ENCODE measurements around the gene SDHA. TPM values are rescaled to one million over a fixed set of nuclear protein-coding genes. Genes with fewer than 3 reads are reported as not detected.
"Not testable (repeated sequence)": the region's sequence is repeated elsewhere in the genome, so short reads cannot be mapped to it uniquely, and the experiment has no call there.

SDHA gene
- total and polyA plus RNA-seq, 9 of the 15 experiments (the other 6 are each of a cell fraction or from before 2014, with no cell fraction given): 82.9 to 191 (median 130) TPM

DNA sequence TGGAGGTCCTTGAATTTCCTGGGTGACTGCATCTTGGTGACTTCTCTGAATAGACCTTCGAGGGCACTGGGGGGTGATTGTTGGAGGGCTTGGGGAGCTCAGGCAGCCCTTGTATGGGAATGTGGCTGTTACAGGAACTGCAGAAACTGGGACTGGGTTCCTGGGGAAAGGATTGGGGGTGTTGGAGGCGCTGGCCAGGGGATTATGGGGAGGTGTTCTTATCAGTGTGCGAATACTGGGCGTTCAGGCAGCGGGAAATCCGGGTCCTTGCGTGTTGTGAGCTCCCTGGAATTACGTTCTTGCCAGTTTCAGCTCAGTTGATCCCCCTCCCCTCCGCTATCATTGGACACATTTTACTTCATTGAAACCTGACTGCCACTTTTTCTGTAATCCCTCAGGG is 55.0 kb downstream of the SDHA start:
- H2AFZ ChIP-seq (ENCODE audit: low read depth, low read length); CTCF ChIA-PET (ENCODE audit: low intra/inter-chr PET ratio); H4K20me1 ChIP-seq (replicated peaks; ENCODE audit: control insufficient read depth, insufficient read depth, low read length); H3K9me3 ChIP-seq (replicated peaks; ENCODE audit: control insufficient read depth, insufficient read depth, low read depth, low read length); BruUV-seq (replicated peaks); ATAC-seq; H3K27me3 ChIP-seq (ENCODE audit: control insufficient read depth in 2 of 2, insufficient read depth in 2 of 2, low read length in 2 of 2); H3K9me1 ChIP-seq (ENCODE audit: control insufficient read depth, insufficient read depth, low read length); intact Hi-C loops (cut with micrococcal nuclease); FAIRE-seq: not testable (repeated sequence)
- POLR2A ChIA-PET: interaction anchor here (0.6 to 4.9 kb wide), 3 partner anchors 12 to 121 kb away, joined by 3 to 45 read pairs (median 3); no protein-coding TSS in a partner anchor
- Histone ChIP-seq H3K79me2 (ENCODE audit: control insufficient read depth, insufficient read depth, low read length) (peaks cover 53% of the 10 kb centered on the region), H3K4me1 (replicated peaks in 1 of 2; ENCODE audit: control insufficient read depth in 2 of 2, insufficient read depth in 2 of 2, low read length in 2 of 2) (peaks cover 5 to 16% of the 10 kb centered on the region in 2 experiments; a peak in 4 of 5 replicates), H3K9ac (ENCODE audit: insufficient read depth in 1 of 2, low read depth in 2 of 2, low read length in 2 of 2) (peak overlapping the region; percentile 63 to 87; a peak in 3 of 4 replicates), H3K36me3 (ENCODE audit: control insufficient read depth, insufficient read depth, low read length) (peaks cover 42% of the 10 kb centered on the region), H3K4me3 (peak overlapping the region; percentile 46), H3K4me2 (ENCODE audit: insufficient read depth, low read length) (peak overlapping the region; percentile 78), H3K27ac (ENCODE audit: extremely low read depth, low read depth, low read length) (peak overlapping the region; percentile 51; the same call in 2 of the 3 replicates)
- DNase-seq (ENCODE audit: extremely low read depth in 1 of 4, low spot score in 3 of 4): peak in 3 of 4 experiments; percentile 29 to 51 (median 38)
- TF ChIP-seq, protein P1, sequence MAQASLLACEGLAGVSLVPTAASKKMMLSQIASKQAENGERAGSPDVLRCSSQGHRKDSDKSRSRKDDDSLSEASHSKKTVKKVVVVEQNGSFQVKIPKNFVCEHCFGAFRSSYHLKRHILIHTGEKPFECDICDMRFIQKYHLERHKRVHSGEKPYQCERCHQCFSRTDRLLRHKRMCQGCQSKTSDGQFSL (CRISPR knock-in tag; IDR thresholded peaks at IDR 0.05): not testable (repeated sequence)
- TF ChIP-seq, protein P1 (tag; IDR thresholded peaks at IDR 0.05): 0 out of 4 replicates have a peak, but pooled peaks of 1 of the 2 experiments have one; percentile 17
- WGBS (ENCODE audit: insufficient coverage, low coverage, missing lambda C conversion rate): 6% methylated on average over 8 of the region's 9 CpGs
- in situ Hi-C loops (cut with MboI): loop anchor here (5.0 kb wide), 1 partner anchor 1359 kb away; no protein-coding TSS in a partner anchor

DNA sequence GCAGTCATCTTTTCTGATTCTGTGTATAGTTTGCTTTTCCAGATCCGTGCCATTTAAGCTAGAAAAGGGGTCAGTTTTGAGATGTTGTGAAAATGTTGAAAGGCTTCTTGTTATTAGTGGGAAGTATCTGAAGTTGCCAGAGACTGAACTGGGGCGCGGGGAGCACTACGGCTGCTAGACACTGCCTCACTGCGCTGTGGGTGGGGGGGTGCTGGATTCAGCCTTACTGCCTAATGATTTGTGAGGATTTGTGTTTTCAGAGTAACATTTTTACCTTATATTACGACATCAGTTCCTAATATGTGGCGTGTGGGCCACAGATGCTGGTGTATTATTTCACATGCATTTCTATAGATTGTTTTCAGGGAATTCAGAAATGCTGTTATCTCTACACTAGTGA is 55.4 kb downstream of the SDHA start:
- H3K27me3 ChIP-seq (ENCODE audit: control insufficient read depth in 2 of 2, insufficient read depth in 2 of 2, low read length in 2 of 2); ATAC-seq; CTCF ChIA-PET (ENCODE audit: low intra/inter-chr PET ratio); H2AFZ ChIP-seq (ENCODE audit: low read depth, low read length); DNase-seq (ENCODE audit: extremely low read depth in 1 of 4, low spot score in 3 of 4); BruUV-seq (replicated peaks); H3K9me1 ChIP-seq (ENCODE audit: control insufficient read depth, insufficient read depth, low read length); intact Hi-C loops (cut with micrococcal nuclease); FAIRE-seq; H4K20me1 ChIP-seq (replicated peaks; ENCODE audit: control insufficient read depth, insufficient read depth, low read length); H3K9me3 ChIP-seq (replicated peaks; ENCODE audit: control insufficient read depth, insufficient read depth, low read depth, low read length): not testable (repeated sequence)
- Histone ChIP-seq H3K36me3 (ENCODE audit: control insufficient read depth, insufficient read depth, low read length) (peaks cover 46% of the 10 kb centered on the region), H3K4me3 (peak overlapping the region; percentile 46), H3K9ac (ENCODE audit: insufficient read depth in 1 of 2, low read depth in 2 of 2, low read length in 2 of 2) (peak overlapping the region; percentile 63 to 87; a peak in 3 of 4 replicates), H3K27ac (ENCODE audit: extremely low read depth, low read depth, low read length) (peak overlapping the region; percentile 51; the same call in 2 of the 3 replicates), H3K79me2 (ENCODE audit: control insufficient read depth, insufficient read depth, low read length) (peaks cover 57% of the 10 kb centered on the region), H3K4me2 (ENCODE audit: insufficient read depth, low read length) (peak overlapping the region; percentile 78), H3K4me1 (replicated peaks in 1 of 2; ENCODE audit: control insufficient read depth in 2 of 2, insufficient read depth in 2 of 2, low read length in 2 of 2) (peaks cover 5 to 16% of the 10 kb centered on the region in 2 experiments; a peak in 4 of 5 replicates)
- TF ChIP-seq, protein P1 (CRISPR knock-in tag; IDR thresholded peaks at IDR 0.05): peak; percentile 71
- TF ChIP-seq, protein P1 (tag; IDR thresholded peaks at IDR 0.05): 0 out of 4 replicates have a peak, but pooled peaks of 1 of the 2 experiments have one; percentile 7
- POLR2A ChIA-PET: interaction anchor here (0.6 to 4.9 kb wide), 3 partner anchors 11 to 121 kb away, joined by 3 to 45 read pairs (median 3); no protein-coding TSS in a partner anchor
- 60% methylated on average over 7 of the region's 7 CpGs for WGBS (ENCODE audit: insufficient coverage, low coverage, missing lambda C conversion rate)
- in situ Hi-C loops (cut with MboI): loop anchor here (5.0 kb wide), 1 partner anchor 1359 kb away; no protein-coding TSS in a partner anchor

DNA sequence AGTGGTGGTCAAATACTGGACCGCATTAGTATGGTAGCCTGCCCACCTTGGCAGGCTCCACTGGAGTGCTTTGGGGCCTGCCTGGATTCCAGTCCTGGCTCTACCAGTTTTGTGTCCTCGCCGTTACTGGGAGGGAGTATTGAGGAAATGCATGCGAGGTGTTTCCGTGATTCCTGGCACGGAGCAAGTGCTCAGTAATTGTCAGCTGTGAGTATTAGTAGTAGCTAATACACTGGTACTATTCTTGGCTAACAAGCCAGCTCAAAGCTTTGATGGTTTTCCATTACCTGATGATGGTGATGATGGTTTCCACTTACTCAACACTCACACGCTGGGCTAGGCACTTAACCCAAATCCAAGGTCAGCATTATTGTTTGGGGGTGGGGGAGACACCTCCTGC is 56.2 kb downstream of the SDHA start:
- in situ Hi-C loops (cut with MboI): loop anchor here (5.0 kb wide), 1 partner anchor 1358 kb away; no protein-coding TSS in a partner anchor
- ATAC-seq; CTCF ChIA-PET (ENCODE audit: low intra/inter-chr PET ratio); DNase-seq (ENCODE audit: extremely low read depth in 1 of 4, low spot score in 3 of 4); H3K27me3 ChIP-seq (ENCODE audit: control insufficient read depth in 2 of 2, insufficient read depth in 2 of 2, low read length in 2 of 2); H3K9me3 ChIP-seq (replicated peaks; ENCODE audit: control insufficient read depth, insufficient read depth, low read depth, low read length); H3K4me3 ChIP-seq; H3K9me1 ChIP-seq (ENCODE audit: control insufficient read depth, insufficient read depth, low read length); FAIRE-seq; intact Hi-C loops (cut with micrococcal nuclease); H4K20me1 ChIP-seq (replicated peaks; ENCODE audit: control insufficient read depth, insufficient read depth, low read length); H3K9ac ChIP-seq (ENCODE audit: insufficient read depth in 1 of 2, low read depth in 2 of 2, low read length in 2 of 2); H3K4me2 ChIP-seq (ENCODE audit: insufficient read depth, low read length); BruUV-seq (replicated peaks); H3K27ac ChIP-seq (ENCODE audit: extremely low read depth, low read depth, low read length); H2AFZ ChIP-seq (ENCODE audit: low read depth, low read length): not testable (repeated sequence)
- 96% methylated on average over 7 of the region's 7 CpGs for WGBS (ENCODE audit: insufficient coverage, low coverage, missing lambda C conversion rate)
- POLR2A ChIA-PET: interaction anchor here (4.9 kb wide), 1 partner anchor 10 kb away, joined by 45 read pairs; no protein-coding TSS in a partner anchor
- H3K79me2 ChIP-seq (ENCODE audit: control insufficient read depth, insufficient read depth, low read length): peaks cover 66% of the 10 kb centered on the region
- peaks cover 5 to 16% of the 10 kb centered on the region in 2 experiments; a peak in 4 of 5 replicates for H3K4me1 ChIP-seq (replicated peaks in 1 of 2; ENCODE audit: control insufficient read depth in 2 of 2, insufficient read depth in 2 of 2, low read length in 2 of 2)
- peaks cover 53% of the 10 kb centered on the region for H3K36me3 ChIP-seq (ENCODE audit: control insufficient read depth, insufficient read depth, low read length)

Data from K562 (cell line).